Measurements from ENCODE around the gene KRTAP5-2.
A peak's percentile ranks its signal among the peaks of the same experiment; 100 is the strongest.

DNA sequence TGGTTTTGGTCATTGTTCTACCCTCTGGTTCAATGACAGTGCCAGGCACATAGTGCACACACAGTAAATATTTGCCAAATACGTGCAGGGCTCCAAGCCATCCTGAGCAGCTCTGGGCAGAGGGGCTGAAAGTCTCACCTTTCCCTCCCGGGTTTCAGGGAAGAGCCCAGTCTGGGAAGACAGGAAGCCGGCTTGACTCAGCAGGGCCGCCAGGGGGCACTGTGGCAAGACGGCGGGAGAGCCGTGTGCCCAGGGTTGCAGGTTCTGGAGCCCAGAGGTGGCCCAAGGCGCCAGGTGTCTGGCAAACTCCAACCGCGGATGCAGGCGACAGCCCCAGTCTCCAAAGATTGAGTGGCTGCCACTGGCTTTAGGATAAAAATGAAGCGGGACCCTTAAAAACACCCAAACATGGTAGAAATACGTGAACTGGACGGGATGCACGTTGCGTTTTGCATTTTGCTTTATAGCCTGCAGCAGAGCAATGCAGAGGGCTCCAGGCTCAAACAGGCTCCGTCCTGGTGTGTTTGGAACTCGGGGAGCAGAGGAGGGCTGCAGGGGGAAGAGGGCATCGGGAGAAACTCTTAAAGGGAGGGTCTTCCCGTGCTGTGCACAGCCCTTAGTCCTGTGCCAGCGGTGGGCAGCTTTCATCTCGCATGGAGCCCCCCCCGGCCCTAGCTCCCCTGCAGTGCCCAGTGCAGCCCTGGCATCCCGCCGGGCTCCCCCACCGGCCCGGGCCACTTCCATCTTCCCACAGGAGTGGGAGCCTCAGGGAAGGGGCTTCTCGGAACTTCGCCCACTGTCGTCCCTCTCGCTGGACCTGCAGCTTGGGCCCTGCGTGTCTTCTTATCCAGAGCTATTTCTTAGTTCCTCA, 42.2 kb upstream of the KRTAP5-2 start:
- TF ChIP-seq POLR2A (IDR thresholded peaks at IDR 0.05) = no peak
- no peak for TF ChIP-seq POLR2AphosphoS5 (IDR thresholded peaks at IDR 0.05)
- TF ChIP-seq, protein P1, sequence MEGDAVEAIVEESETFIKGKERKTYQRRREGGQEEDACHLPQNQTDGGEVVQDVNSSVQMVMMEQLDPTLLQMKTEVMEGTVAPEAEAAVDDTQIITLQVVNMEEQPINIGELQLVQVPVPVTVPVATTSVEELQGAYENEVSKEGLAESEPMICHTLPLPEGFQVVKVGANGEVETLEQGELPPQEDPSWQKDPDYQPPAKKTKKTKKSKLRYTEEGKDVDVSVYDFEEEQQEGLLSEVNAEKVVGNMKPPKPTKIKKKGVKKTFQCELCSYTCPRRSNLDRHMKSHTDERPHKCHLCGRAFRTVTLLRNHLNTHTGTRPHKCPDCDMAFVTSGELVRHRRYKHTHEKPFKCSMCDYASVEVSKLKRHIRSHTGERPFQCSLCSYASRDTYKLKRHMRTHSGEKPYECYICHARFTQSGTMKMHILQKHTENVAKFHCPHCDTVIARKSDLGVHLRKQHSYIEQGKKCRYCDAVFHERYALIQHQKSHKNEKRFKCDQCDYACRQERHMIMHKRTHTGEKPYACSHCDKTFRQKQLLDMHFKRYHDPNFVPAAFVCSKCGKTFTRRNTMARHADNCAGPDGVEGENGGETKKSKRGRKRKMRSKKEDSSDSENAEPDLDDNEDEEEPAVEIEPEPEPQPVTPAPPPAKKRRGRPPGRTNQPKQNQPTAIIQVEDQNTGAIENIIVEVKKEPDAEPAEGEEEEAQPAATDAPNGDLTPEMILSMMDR (IDR thresholded peaks at IDR 0.05 in 8 of 11, conservative IDR thresholded peaks at IDR 0.05 in 3 of 11) = peak in 10 of 11 experiments; percentile 9 to 85 (median 75)

All from spleen (tissue), 7 donors.